ENCODE data around the gene CACNA1F.

DNA sequence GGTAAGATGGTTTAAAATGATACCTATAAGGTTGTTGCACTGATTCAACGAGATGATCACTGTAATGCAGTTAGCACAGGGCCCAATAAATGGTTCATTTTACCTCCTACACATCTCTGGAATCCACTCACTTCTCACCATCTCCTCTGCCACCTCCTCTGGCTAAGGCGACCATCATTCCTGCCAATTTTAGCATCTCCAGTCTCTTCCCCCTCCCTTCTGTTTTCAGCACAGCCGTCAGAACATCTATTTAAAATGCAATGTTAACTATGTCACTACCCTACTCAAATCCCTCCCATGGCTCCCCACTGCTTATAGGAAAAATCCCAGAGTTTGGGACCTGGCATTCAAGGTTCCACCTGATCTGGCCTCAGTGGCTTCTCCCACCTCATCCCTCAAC is 29.6 kb downstream of the CACNA1F start:
- TF ChIP-seq PPARA (CRISPR knock-in tag; IDR thresholded peaks at IDR 0.05; ENCODE audit: borderline replicate concordance) (no peak), ZNF70 (CRISPR knock-in tag; IDR thresholded peaks at IDR 0.05) (no peak), ZFP30 (CRISPR knock-in tag; IDR thresholded peaks at IDR 0.05) (no peak), ZC3H10 (CRISPR knock-in tag; IDR thresholded peaks at IDR 0.05) (no peak), CSDC2 (CRISPR knock-in tag; IDR thresholded peaks at IDR 0.05) (no peak), TSHZ2 (CRISPR knock-in tag; IDR thresholded peaks at IDR 0.05) (no peak), OSR1 (CRISPR knock-in tag; IDR thresholded peaks at IDR 0.05) (no peak), RARB (CRISPR knock-in tag; IDR thresholded peaks at IDR 0.05) (no peak), POU6F1 (CRISPR knock-in tag; IDR thresholded peaks at IDR 0.05; ENCODE audit: borderline replicate concordance, low read depth) (no peak), ISL1 (CRISPR knock-in tag; IDR thresholded peaks at IDR 0.05) (no peak), ZFP3 (CRISPR knock-in tag; IDR thresholded peaks at IDR 0.05) (no peak)
- TF ChIP-seq, protein P1, sequence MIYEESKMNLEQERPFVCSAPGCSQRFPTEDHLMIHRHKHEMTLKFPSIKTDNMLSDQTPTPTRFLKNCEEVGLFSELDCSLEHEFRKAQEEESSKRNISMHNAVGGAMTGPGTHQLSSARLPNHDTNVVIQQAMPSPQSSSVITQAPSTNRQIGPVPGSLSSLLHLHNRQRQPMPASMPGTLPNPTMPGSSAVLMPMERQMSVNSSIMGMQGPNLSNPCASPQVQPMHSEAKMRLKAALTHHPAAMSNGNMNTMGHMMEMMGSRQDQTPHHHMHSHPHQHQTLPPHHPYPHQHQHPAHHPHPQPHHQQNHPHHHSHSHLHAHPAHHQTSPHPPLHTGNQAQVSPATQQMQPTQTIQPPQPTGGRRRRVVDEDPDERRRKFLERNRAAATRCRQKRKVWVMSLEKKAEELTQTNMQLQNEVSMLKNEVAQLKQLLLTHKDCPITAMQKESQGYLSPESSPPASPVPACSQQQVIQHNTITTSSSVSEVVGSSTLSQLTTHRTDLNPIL (CRISPR knock-in tag; IDR thresholded peaks at IDR 0.05; ENCODE audit: low read depth) = no peak
- TF ChIP-seq, protein P2, sequence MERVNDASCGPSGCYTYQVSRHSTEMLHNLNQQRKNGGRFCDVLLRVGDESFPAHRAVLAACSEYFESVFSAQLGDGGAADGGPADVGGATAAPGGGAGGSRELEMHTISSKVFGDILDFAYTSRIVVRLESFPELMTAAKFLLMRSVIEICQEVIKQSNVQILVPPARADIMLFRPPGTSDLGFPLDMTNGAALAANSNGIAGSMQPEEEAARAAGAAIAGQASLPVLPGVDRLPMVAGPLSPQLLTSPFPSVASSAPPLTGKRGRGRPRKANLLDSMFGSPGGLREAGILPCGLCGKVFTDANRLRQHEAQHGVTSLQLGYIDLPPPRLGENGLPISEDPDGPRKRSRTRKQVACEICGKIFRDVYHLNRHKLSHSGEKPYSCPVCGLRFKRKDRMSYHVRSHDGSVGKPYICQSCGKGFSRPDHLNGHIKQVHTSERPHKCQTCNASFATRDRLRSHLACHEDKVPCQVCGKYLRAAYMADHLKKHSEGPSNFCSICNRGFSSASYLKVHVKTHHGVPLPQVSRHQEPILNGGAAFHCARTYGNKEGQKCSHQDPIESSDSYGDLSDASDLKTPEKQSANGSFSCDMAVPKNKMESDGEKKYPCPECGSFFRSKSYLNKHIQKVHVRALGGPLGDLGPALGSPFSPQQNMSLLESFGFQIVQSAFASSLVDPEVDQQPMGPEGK (CRISPR knock-in tag; IDR thresholded peaks at IDR 0.05; ENCODE audit: borderline replicate concordance) = no peak

All from SK-N-SH treated with all-trans-retinoic acid at 6 μM for 48 hours (cell line).